ENCODE results near the gene ACAP2. TPM values are rescaled to one million over a fixed set of nuclear protein-coding genes. Genes with fewer than 3 reads are reported as not detected.

The ACAP2 gene
- total and polyA plus RNA-seq, 2 donors from 2014 or later, result 4.6 to 50.1 TPM

GRCh38 chr3:195441992-195442572, 738 bp downstream of the ACAP2 start:
- Histone ChIP-seq H3K9ac (ENCODE audit: low read length in 3 of 3) (peak overlapping the region; percentile 71 to 86 (median 83)), H3K36me3 (ENCODE audit: control insufficient read depth in 2 of 3, insufficient read depth in 3 of 3, low read length in 3 of 3) (no peaks in the 10 kb centered on the region), H3K4me3 (ENCODE audit: low read length in 3 of 3) (peak overlapping the region; percentile 54 to 85 (median 75)), H3K27ac (ENCODE audit: low read depth in 2 of 2, low read length in 2 of 2) (peak overlapping the region; percentile 76 to 92), H3K9me3 (ENCODE audit: control insufficient read depth in 2 of 3, insufficient read depth in 1 of 3, low read length in 3 of 3) (no peaks in the 10 kb centered on the region), H3K27me3 (ENCODE audit: control insufficient read depth, insufficient read depth, low read length) (no peaks in the 10 kb centered on the region), H3K4me1 (ENCODE audit: control insufficient read depth in 2 of 3, insufficient read depth in 2 of 3, low read depth in 1 of 3, low read length in 3 of 3) (peaks cover 5 to 15% (median 6%) of the 10 kb centered on the region in 3 donors)
- TF ChIP-seq, protein P1, sequence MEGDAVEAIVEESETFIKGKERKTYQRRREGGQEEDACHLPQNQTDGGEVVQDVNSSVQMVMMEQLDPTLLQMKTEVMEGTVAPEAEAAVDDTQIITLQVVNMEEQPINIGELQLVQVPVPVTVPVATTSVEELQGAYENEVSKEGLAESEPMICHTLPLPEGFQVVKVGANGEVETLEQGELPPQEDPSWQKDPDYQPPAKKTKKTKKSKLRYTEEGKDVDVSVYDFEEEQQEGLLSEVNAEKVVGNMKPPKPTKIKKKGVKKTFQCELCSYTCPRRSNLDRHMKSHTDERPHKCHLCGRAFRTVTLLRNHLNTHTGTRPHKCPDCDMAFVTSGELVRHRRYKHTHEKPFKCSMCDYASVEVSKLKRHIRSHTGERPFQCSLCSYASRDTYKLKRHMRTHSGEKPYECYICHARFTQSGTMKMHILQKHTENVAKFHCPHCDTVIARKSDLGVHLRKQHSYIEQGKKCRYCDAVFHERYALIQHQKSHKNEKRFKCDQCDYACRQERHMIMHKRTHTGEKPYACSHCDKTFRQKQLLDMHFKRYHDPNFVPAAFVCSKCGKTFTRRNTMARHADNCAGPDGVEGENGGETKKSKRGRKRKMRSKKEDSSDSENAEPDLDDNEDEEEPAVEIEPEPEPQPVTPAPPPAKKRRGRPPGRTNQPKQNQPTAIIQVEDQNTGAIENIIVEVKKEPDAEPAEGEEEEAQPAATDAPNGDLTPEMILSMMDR (IDR thresholded peaks at IDR 0.05; ENCODE audit: borderline replicate concordance, extremely low read depth, insufficient read depth), result no peak
- intact Hi-C loops (cut with DNase I), result no loop called here
- FAIRE-seq, result no peak
- peak; percentile 55 to 77 (median 68) for DNase-seq

GRCh38 chr3:195441476-195441991, 1.3 kb downstream of the ACAP2 start:
- H3K4me3 ChIP-seq (ENCODE audit: low read length in 3 of 3), result peak overlapping the region; percentile 54 to 85 (median 75)
- peak in 2 of 5 donors; percentile 65 to 66 for DNase-seq
- H3K27me3 ChIP-seq (ENCODE audit: control insufficient read depth, insufficient read depth, low read length), result no peaks in the 10 kb centered on the region
- intact Hi-C loops (cut with DNase I), result no loop called here
- no peaks in the 10 kb centered on the region for H3K36me3 ChIP-seq (ENCODE audit: control insufficient read depth in 2 of 3, insufficient read depth in 3 of 3, low read length in 3 of 3)
- no peaks in the 10 kb centered on the region for H3K9me3 ChIP-seq (ENCODE audit: control insufficient read depth in 2 of 3, insufficient read depth in 1 of 3, low read length in 3 of 3)
- TF ChIP-seq, protein P1 (IDR thresholded peaks at IDR 0.05; ENCODE audit: borderline replicate concordance, extremely low read depth, insufficient read depth), result no peak
- FAIRE-seq, result no peak
- H3K4me1 ChIP-seq (ENCODE audit: control insufficient read depth in 2 of 3, insufficient read depth in 2 of 3, low read depth in 1 of 3, low read length in 3 of 3), result peaks cover 5 to 15% (median 6%) of the 10 kb centered on the region in 3 donors
- peak overlapping the region in 2 of 3 donors; percentile 71 to 86 for H3K9ac ChIP-seq (ENCODE audit: low read length in 3 of 3)
- H3K27ac ChIP-seq (ENCODE audit: low read depth in 2 of 2, low read length in 2 of 2), result peak overlapping the region; percentile 76 to 92

DNA sequence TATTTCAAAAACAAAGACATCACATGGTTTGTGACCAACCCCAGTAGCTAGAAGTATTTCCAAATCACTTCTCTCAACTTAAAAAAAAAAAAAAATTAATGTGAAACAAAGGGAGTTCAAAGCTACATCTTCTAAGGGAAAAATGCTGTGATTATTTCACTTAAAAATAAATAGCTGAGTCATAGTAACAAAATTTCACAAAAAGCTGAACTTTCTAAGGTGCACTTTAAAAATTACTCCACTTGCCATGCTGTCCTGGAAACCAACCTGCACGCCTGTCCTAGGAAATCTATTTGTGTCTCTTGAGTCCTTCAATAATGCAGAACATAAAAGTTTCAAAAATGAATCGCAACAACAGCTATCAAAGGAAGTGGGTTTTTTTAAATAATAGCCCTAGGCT, 1.8 kb downstream of the ACAP2 start:
- FAIRE-seq, result no peak
- TF ChIP-seq, protein P1 (IDR thresholded peaks at IDR 0.05; ENCODE audit: borderline replicate concordance, extremely low read depth, insufficient read depth), result no peak
- Histone ChIP-seq H3K4me1 (ENCODE audit: control insufficient read depth in 2 of 3, insufficient read depth in 2 of 3, low read depth in 1 of 3, low read length in 3 of 3) (peaks cover 5 to 15% (median 6%) of the 10 kb centered on the region in 3 donors), H3K9me3 (ENCODE audit: control insufficient read depth in 2 of 3, insufficient read depth in 1 of 3, low read length in 3 of 3) (no peaks in the 10 kb centered on the region), H3K36me3 (ENCODE audit: control insufficient read depth in 2 of 3, insufficient read depth in 3 of 3, low read length in 3 of 3) (no peaks in the 10 kb centered on the region), H3K9ac (ENCODE audit: low read length in 3 of 3) (peak overlapping the region in 1 of 3 donors; percentile 86), H3K27ac (ENCODE audit: low read depth in 2 of 2, low read length in 2 of 2) (no peak overlapping the region), H3K4me3 (ENCODE audit: low read length in 3 of 3) (peak overlapping the region in 2 of 3 donors; percentile 75 to 85), H3K27me3 (ENCODE audit: control insufficient read depth, insufficient read depth, low read length) (no peaks in the 10 kb centered on the region)
- intact Hi-C loops (cut with DNase I), result no loop called here
- DNase-seq, result no peak
